WTC11 (cell line): ENCODE results near the gene MPP1.

Source experiments
- ETV6 ChIP-seq: sonication (generic); formaldehyde crosslinking; IDR thresholded peaks from 2 replicates; pipeline ENCODE4 v1.8.1; 2022; ENCODE audit warnings: mild to moderate bottlenecking, missing genetic modification reagents
- TF ChIP-seq, protein P1 (sequence below): fragments of 200-600 bp; IDR thresholded peaks from 2 replicates; pipeline ENCODE4 v1.8.0; 2022; ENCODE audit warnings: antibody characterized with exemption

GRCh38 chrX:154733066-154733425, 72.2 kb downstream of the MPP1 start:
- TF ChIP-seq, protein P1, sequence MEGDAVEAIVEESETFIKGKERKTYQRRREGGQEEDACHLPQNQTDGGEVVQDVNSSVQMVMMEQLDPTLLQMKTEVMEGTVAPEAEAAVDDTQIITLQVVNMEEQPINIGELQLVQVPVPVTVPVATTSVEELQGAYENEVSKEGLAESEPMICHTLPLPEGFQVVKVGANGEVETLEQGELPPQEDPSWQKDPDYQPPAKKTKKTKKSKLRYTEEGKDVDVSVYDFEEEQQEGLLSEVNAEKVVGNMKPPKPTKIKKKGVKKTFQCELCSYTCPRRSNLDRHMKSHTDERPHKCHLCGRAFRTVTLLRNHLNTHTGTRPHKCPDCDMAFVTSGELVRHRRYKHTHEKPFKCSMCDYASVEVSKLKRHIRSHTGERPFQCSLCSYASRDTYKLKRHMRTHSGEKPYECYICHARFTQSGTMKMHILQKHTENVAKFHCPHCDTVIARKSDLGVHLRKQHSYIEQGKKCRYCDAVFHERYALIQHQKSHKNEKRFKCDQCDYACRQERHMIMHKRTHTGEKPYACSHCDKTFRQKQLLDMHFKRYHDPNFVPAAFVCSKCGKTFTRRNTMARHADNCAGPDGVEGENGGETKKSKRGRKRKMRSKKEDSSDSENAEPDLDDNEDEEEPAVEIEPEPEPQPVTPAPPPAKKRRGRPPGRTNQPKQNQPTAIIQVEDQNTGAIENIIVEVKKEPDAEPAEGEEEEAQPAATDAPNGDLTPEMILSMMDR: no peak
- no peak for TF ChIP-seq ETV6 (CRISPR knock-in tag)
